Subcutaneous adipose tissue (tissue), 4 donors: ENCODE data around the gene TGM6. TPM values are rescaled to one million over a fixed set of nuclear protein-coding genes. Genes with fewer than 3 reads are reported as not detected.

ENCODE experiments used
- CTCF ChIP-seq: fragments of 450-650 bp; IDR thresholded peaks from one replicate; pipeline ENCODE4 v1.5.1; 2016; ENCODE audit warnings: low read depth, mild to moderate bottlenecking, control low read depth, antibody characterized with exemption, moderate library complexity
- total RNA-seq, 4 donors: library from RNA; depleted of rRNA; stranded (reverse); fragments of >200 nt; gene quantifications; one replicate each; pipeline ENCODE4 v1.1.0, GENCODE V29; 2016

TGM6 gene
- total RNA-seq, 4 donors from 2014 or later = not detected

GRCh38 chr20:2403291-2404052 is 22.8 kb downstream of the TGM6 start:
- no peak for TF ChIP-seq CTCF

GRCh38 chr20:2405693-2406065 is 25.0 kb downstream of the TGM6 start:
- TF ChIP-seq CTCF = no peak

GRCh38 chr20:2408111-2408510 is 27.4 kb downstream of the TGM6 start:
- no peak for TF ChIP-seq CTCF

GRCh38 chr20:2416541-2417212 is 36.0 kb downstream of the TGM6 start:
- TF ChIP-seq CTCF = no peak

GRCh38 chr20:2417213-2417541 is 36.5 kb downstream of the TGM6 start:
- no peak for TF ChIP-seq CTCF

- no peak for TF ChIP-seq CTCF
These were observed 37.7 kb downstream of the TGM6 start for GRCh38 chr20:2418388-2418787.

- TF ChIP-seq CTCF = no peak
These were observed 39.8 kb downstream of the TGM6 start for GRCh38 chr20:2420510-2420909.
